Astrocyte (in vitro differentiated cells and primary cell): Measurements from ENCODE around the gene MAJIN. TPM values are rescaled to one million over a fixed set of nuclear protein-coding genes. Genes with fewer than 3 reads are reported as not detected.

ENCODE experiments used
- DNase-seq: peaks from one replicate; pipeline ENCODE4 v3.0.0-alpha.2; 2010; ENCODE audit warnings: low read depth
- FAIRE-seq: peaks from 2 replicates; lab custom pipeline; 2011; peaks lifted over from hg19 to GRCh38; lab: Jason Lieb, UNC
- H2AFZ ChIP-seq: 2 replicates; pipeline ENCODE4 v1.6.0; 2012; ENCODE audit warnings: low read depth, low read length, inconsistent platforms
- H3K27ac ChIP-seq: 2 replicates; pipeline ENCODE4 v1.5.1; 2011; ENCODE audit warnings: low read depth, low read length, inconsistent platforms
- H3K27me3 ChIP-seq: 2 replicates; pipeline ENCODE4 v1.6.0; 2011; ENCODE audit warnings: low read length, inconsistent platforms; ENCODE audit not compliant: insufficient read depth
- H3K36me3 ChIP-seq: 2 replicates; pipeline ENCODE4 v1.5.1; 2011; ENCODE audit warnings: low read length, inconsistent platforms; ENCODE audit not compliant: insufficient read depth
- H3K4me1 ChIP-seq: 2 replicates; pipeline ENCODE4 v1.5.1; 2011; ENCODE audit warnings: low read length, inconsistent platforms; ENCODE audit not compliant: insufficient read depth
- H3K4me2 ChIP-seq: 2 replicates; pipeline ENCODE4 v1.6.0; 2012; ENCODE audit warnings: low read length, inconsistent platforms
- H3K4me3 ChIP-seq: 2 replicates; pipeline ENCODE4 v1.5.1; 2011; ENCODE audit warnings: low read depth, mild to moderate bottlenecking, low read length, inconsistent platforms; ENCODE audit not compliant: insufficient read depth
- H3K79me2 ChIP-seq: 2 replicates; pipeline ENCODE4 v1.6.0; 2012; ENCODE audit warnings: mild to moderate bottlenecking, low read length, inconsistent platforms; ENCODE audit not compliant: insufficient read depth
- H3K9ac ChIP-seq: 2 replicates; pipeline ENCODE4 v1.6.0; 2012; ENCODE audit warnings: mild to moderate bottlenecking, low read length, inconsistent platforms
- H3K9me3 ChIP-seq: 2 replicates; pipeline ENCODE4 v1.5.1; 2012; ENCODE audit warnings: low read depth, mild to moderate bottlenecking, low read length, inconsistent platforms; ENCODE audit not compliant: insufficient read depth
- H4K20me1 ChIP-seq: 2 replicates; pipeline ENCODE4 v1.6.0; 2012; ENCODE audit warnings: low read length, inconsistent platforms; ENCODE audit not compliant: insufficient read depth
- H3K27ac Mint-ChIP-seq: one replicate; pipeline ENCODE4 v1.8.0; 2021; ENCODE audit warnings: mild to moderate bottlenecking, mixed read lengths; ENCODE audit not compliant: unreplicated experiment
- H3K27me3 Mint-ChIP-seq: one replicate; pipeline ENCODE4 v1.8.0; 2021; ENCODE audit warnings: low read depth, mixed read lengths; ENCODE audit not compliant: unreplicated experiment
- H3K36me3 Mint-ChIP-seq: one replicate; pipeline ENCODE4 v1.8.0; 2021; ENCODE audit warnings: low read depth, mixed read lengths; ENCODE audit not compliant: unreplicated experiment
- H3K4me1 Mint-ChIP-seq: one replicate; pipeline ENCODE4 v1.8.0; 2021; ENCODE audit warnings: low read depth, mixed read lengths; ENCODE audit not compliant: unreplicated experiment
- H3K4me3 Mint-ChIP-seq: one replicate; pipeline ENCODE4 v1.8.0; 2021; ENCODE audit warnings: mild to moderate bottlenecking, moderate library complexity, mixed read lengths; ENCODE audit not compliant: unreplicated experiment
- H3K9me3 Mint-ChIP-seq: one replicate; pipeline ENCODE4 v1.8.0; 2021; ENCODE audit warnings: mild to moderate bottlenecking, mixed read lengths; ENCODE audit not compliant: unreplicated experiment
- EZH2 ChIP-seq: IDR thresholded peaks from 2 replicates; pipeline ENCODE4 v1.6.1; 2012; ENCODE audit warnings: mild to moderate bottlenecking, low read length, inconsistent platforms; ENCODE audit not compliant: insufficient read depth
- total RNA-seq: library from RNA; stranded (reverse); gene quantifications from 2 replicates; pipeline ENCODE4 v1.2.1, GENCODE V29; 2021
- TF ChIP-seq, protein P1 (sequence below): IDR thresholded peaks from 2 replicates; pipeline ENCODE4 v1.5.1; 2011; ENCODE audit warnings: low read depth, mild to moderate bottlenecking, inconsistent platforms, low read length, moderate library complexity; ENCODE audit not compliant: insufficient read depth

Gene MAJIN
- total RNA-seq, 1 donor from 2014 or later: not detected

GRCh38 chr11:64905516-64906313 lies 66.2 kb downstream of the MAJIN start:
- no peaks in the 10 kb centered on the region for H3K27me3 ChIP-seq
- H3K4me3 Mint-ChIP-seq: no peak overlapping the region
- H3K9ac ChIP-seq: no peak overlapping the region
- DNase-seq (no peak), FAIRE-seq (no peak)
- no peaks in the 10 kb centered on the region for H3K4me1 ChIP-seq
- H2AFZ ChIP-seq: no peak overlapping the region
- no peaks in the 10 kb centered on the region for H4K20me1 ChIP-seq
- no peaks in the 10 kb centered on the region for H3K36me3 ChIP-seq
- H3K4me3 ChIP-seq: no peak overlapping the region
- no peak for TF ChIP-seq EZH2
- no peaks in the 10 kb centered on the region for H3K4me1 Mint-ChIP-seq
- H3K27ac ChIP-seq: no peak overlapping the region
- H3K79me2 ChIP-seq: no peaks in the 10 kb centered on the region
- no peaks in the 10 kb centered on the region for H3K9me3 ChIP-seq
- peaks cover 12% of the 10 kb centered on the region for H3K36me3 Mint-ChIP-seq
- no peak overlapping the region for H3K27ac Mint-ChIP-seq
- no peaks in the 10 kb centered on the region for H3K9me3 Mint-ChIP-seq
- H3K27me3 Mint-ChIP-seq: no peaks in the 10 kb centered on the region
- H3K4me2 ChIP-seq: no peak overlapping the region

- FAIRE-seq (no peak), DNase-seq (no peak)
- Histone ChIP-seq H3K27ac (no peak overlapping the region), H3K4me3 (no peak overlapping the region), H3K9ac (no peak overlapping the region), H3K4me2 (no peak overlapping the region), H4K20me1 (no peaks in the 10 kb centered on the region), H3K27me3 (no peaks in the 10 kb centered on the region), H3K9me3 (no peaks in the 10 kb centered on the region), H3K36me3 (no peaks in the 10 kb centered on the region), H2AFZ (no peak overlapping the region), H3K4me1 (peaks cover 3% of the 10 kb centered on the region), H3K79me2 (no peaks in the 10 kb centered on the region)
- no peak overlapping the region for H3K27ac Mint-ChIP-seq
- H3K4me1 Mint-ChIP-seq: no peaks in the 10 kb centered on the region
- TF ChIP-seq, protein P1, sequence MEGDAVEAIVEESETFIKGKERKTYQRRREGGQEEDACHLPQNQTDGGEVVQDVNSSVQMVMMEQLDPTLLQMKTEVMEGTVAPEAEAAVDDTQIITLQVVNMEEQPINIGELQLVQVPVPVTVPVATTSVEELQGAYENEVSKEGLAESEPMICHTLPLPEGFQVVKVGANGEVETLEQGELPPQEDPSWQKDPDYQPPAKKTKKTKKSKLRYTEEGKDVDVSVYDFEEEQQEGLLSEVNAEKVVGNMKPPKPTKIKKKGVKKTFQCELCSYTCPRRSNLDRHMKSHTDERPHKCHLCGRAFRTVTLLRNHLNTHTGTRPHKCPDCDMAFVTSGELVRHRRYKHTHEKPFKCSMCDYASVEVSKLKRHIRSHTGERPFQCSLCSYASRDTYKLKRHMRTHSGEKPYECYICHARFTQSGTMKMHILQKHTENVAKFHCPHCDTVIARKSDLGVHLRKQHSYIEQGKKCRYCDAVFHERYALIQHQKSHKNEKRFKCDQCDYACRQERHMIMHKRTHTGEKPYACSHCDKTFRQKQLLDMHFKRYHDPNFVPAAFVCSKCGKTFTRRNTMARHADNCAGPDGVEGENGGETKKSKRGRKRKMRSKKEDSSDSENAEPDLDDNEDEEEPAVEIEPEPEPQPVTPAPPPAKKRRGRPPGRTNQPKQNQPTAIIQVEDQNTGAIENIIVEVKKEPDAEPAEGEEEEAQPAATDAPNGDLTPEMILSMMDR: no peak
- no peak for TF ChIP-seq EZH2
- H3K4me3 Mint-ChIP-seq: no peak overlapping the region
- peaks cover 18% of the 10 kb centered on the region for H3K36me3 Mint-ChIP-seq
- H3K27me3 Mint-ChIP-seq: no peaks in the 10 kb centered on the region
- no peaks in the 10 kb centered on the region for H3K9me3 Mint-ChIP-seq
These were observed 68.5 kb downstream of the MAJIN start for GRCh38 chr11:64903291-64903833.

DNA sequence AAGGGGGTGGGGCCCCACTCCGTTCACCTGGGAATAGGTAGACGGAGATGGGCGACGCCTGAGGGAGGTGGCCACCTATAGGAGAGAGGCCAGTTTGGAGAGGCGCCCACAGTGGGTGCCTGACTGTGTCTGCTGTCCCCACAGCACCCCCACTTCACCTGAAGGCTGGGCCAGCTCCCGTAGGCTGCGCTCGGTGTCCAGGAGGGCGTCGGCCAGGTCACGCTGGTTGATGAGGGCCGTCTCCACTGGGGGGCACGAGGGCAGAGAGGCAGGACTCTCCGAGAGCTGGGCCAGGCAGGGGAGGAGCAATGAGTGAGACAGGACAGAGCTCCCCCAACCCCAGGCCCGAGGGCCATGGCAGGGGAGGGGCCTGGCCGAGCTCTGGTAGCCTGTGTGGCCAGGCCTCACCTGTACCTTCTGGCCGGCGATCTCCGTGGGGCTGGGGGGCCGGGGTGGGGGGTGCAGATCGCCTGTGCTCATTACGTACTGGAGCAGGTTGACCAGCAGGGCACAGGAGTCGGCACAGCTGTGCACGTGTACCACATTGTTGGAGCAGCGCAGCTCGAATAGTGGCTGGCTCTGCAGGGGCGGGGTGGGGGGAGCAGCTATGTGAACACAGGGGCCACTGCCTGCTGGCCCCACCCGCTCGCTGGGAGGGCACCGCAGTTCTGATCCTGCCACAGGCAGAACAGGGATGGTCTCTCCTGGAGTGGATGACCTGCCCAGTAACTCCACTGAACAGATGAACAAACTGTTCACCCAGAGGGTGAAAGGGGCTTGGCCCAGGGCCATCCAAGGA lies 69.6 kb downstream of the MAJIN start:
- no peak for DNase-seq
- Mint-ChIP-seq H3K36me3 (peaks cover 13% of the 10 kb centered on the region), H3K9me3 (no peaks in the 10 kb centered on the region), H3K4me1 (no peaks in the 10 kb centered on the region), H3K4me3 (no peak overlapping the region), H3K27ac (no peak overlapping the region), H3K27me3 (no peaks in the 10 kb centered on the region)
- TF ChIP-seq EZH2: no peak
- TF ChIP-seq, protein P1: no peak
- H3K4me3 ChIP-seq: no peak overlapping the region
- H2AFZ ChIP-seq: no peak overlapping the region
- no peaks in the 10 kb centered on the region for H3K79me2 ChIP-seq
- no peaks in the 10 kb centered on the region for H3K27me3 ChIP-seq
- FAIRE-seq: no peak
- H3K4me2 ChIP-seq: no peak overlapping the region
- no peaks in the 10 kb centered on the region for H3K9me3 ChIP-seq
- no peaks in the 10 kb centered on the region for H4K20me1 ChIP-seq
- no peak overlapping the region for H3K27ac ChIP-seq
- no peak overlapping the region for H3K9ac ChIP-seq
- H3K36me3 ChIP-seq: no peaks in the 10 kb centered on the region
- peaks cover 3% of the 10 kb centered on the region for H3K4me1 ChIP-seq
